Neural progenitor cell (in vitro differentiated cells): ENCODE results near the gene GUCY2C. TPM values are rescaled to one million over a fixed set of nuclear protein-coding genes. Genes with fewer than 3 reads are reported as not detected.

Experiments used
- DNase-seq: peaks from one replicate; pipeline ENCODE4 v3.0.0-alpha.2; 2016; ENCODE audit warnings: low spot score
- H2AFZ ChIP-seq: fragments of 200-600 bp; sonication (generic); replicated peaks from 2 replicates; pipeline ENCODE4 v1.6.1; 2016; ENCODE audit warnings: antibody characterized with exemption
- H3F3A ChIP-seq: fragments of 200-600 bp; sonication (generic); 2 replicates; pipeline ENCODE4 v1.6.1; 2016; ENCODE audit warnings: antibody characterized with exemption, low read depth
- H3K27ac ChIP-seq: fragments of 200-600 bp; sonication (generic); 2 replicates; pipeline ENCODE4 v1.5.1; 2016; ENCODE audit warnings: mild to moderate bottlenecking
- H3K27me3 ChIP-seq: fragments of 200-600 bp; sonication (generic); 2 replicates; pipeline ENCODE4 v1.6.1; 2016; ENCODE audit warnings: mild to moderate bottlenecking, moderate library complexity
- H3K36me3 ChIP-seq: fragments of 200-600 bp; sonication (generic); 2 replicates; pipeline ENCODE4 v1.5.1; 2016
- H3K4me1 ChIP-seq: fragments of 200-600 bp; sonication (generic); 2 replicates; pipeline ENCODE4 v1.6.1; 2016; ENCODE audit warnings: mixed run types
- H3K4me2 ChIP-seq: fragments of 200-600 bp; sonication (generic); 2 replicates; pipeline ENCODE4 v1.6.1; 2016
- H3K4me3 ChIP-seq: fragments of 200-600 bp; sonication (generic); 2 replicates; pipeline ENCODE4 v1.5.1; 2016
- H3K79me2 ChIP-seq: fragments of 200-600 bp; sonication (generic); 2 replicates; pipeline ENCODE4 v1.6.1; 2016; ENCODE audit warnings: low read depth
- H3K9ac ChIP-seq: fragments of 200-600 bp; sonication (generic); 2 replicates; pipeline ENCODE4 v1.6.1; 2016
- H3K9me3 ChIP-seq: fragments of 200-600 bp; sonication (generic); 2 replicates; pipeline ENCODE4 v1.5.1; 2016; ENCODE audit warnings: low read depth
- H4K20me1 ChIP-seq: fragments of 200-600 bp; sonication (generic); 2 replicates; pipeline ENCODE4 v1.6.1; 2016; ENCODE audit warnings: low read depth
- H3K27ac Mint-ChIP-seq: 3 replicates; pipeline ENCODE4 v1.8.0; 2021; ENCODE audit warnings: mixed read lengths
- H3K27me3 Mint-ChIP-seq: 2 replicates; pipeline ENCODE4 v1.8.0; 2022; ENCODE audit warnings: low read depth, mild to moderate bottlenecking, inconsistent platforms, moderate library complexity, mixed read lengths; ENCODE audit not compliant: insufficient read depth
- H3K36me3 Mint-ChIP-seq: 3 replicates; pipeline ENCODE4 v1.8.0; 2021; ENCODE audit warnings: mixed read lengths
- H3K4me1 Mint-ChIP-seq: 3 replicates; pipeline ENCODE4 v1.8.0; 2021; ENCODE audit warnings: mixed read lengths
- H3K4me3 Mint-ChIP-seq: 3 replicates; pipeline ENCODE4 v1.8.0; 2021; ENCODE audit warnings: mild to moderate bottlenecking, moderate library complexity, mixed read lengths
- H3K9me3 Mint-ChIP-seq: 3 replicates; pipeline ENCODE4 v1.8.0; 2020; ENCODE audit warnings: mixed read lengths
- EZH2 ChIP-seq: fragments of 200-600 bp; sonication (generic); IDR thresholded peaks from 2 replicates; pipeline ENCODE4 v1.6.1; 2017; ENCODE audit warnings: antibody characterized with exemption, mild to moderate bottlenecking, moderate library complexity
- EZH2phosphoT487 ChIP-seq: fragments of 200-600 bp; sonication (generic); IDR thresholded peaks from 2 replicates; pipeline ENCODE4 v1.6.1; 2017; ENCODE audit warnings: antibody characterized with exemption
- total RNA-seq: library from RNA; depleted of rRNA; stranded (reverse); fragments of >200 nt; gene quantifications from 2 replicates; pipeline ENCODE4 v1.2.3, GENCODE V29; 2015; ENCODE audit warnings: low replicate concordance
- TF ChIP-seq, protein P1 (sequence below): fragments of 200-600 bp; sonication (generic); IDR thresholded peaks from 2 replicates; pipeline ENCODE4 v1.5.1; 2017; ENCODE audit warnings: antibody characterized with exemption, mild to moderate bottlenecking

GUCY2C gene
- total RNA-seq, 1 donor from 2014 or later: not detected

GRCh38 chr12:14694970-14695369 lies 1.4 kb downstream of the GUCY2C start:
- no peak overlapping the region for H3K27ac Mint-ChIP-seq
- no peaks in the 10 kb centered on the region for H3K9me3 ChIP-seq

GRCh38 chr12:14694145-14694714 lies 2.2 kb downstream of the GUCY2C start:
- Mint-ChIP-seq H3K9me3 (no peaks in the 10 kb centered on the region), H3K36me3 (no peaks in the 10 kb centered on the region), H3K27me3 (peaks cover 2% of the 10 kb centered on the region), H3K4me1 (no peaks in the 10 kb centered on the region), H3K27ac (no peak overlapping the region), H3K4me3 (no peak overlapping the region)
- Histone ChIP-seq H3K4me1 (no peaks in the 10 kb centered on the region), H3F3A (no peaks in the 10 kb centered on the region), H3K9me3 (no peaks in the 10 kb centered on the region), H2AFZ (no peak overlapping the region), H3K79me2 (no peaks in the 10 kb centered on the region), H3K27ac (no peak overlapping the region), H3K4me3 (no peak overlapping the region), H3K36me3 (no peaks in the 10 kb centered on the region), H3K4me2 (no peak overlapping the region), H3K9ac (no peak overlapping the region), H3K27me3 (no peaks in the 10 kb centered on the region), H4K20me1 (no peaks in the 10 kb centered on the region)
- TF ChIP-seq EZH2phosphoT487: no peak
- DNase-seq: no peak

More at GRCh38 chr12:14694970-14695369, 1.4 kb downstream of the GUCY2C start:
- no peak for TF ChIP-seq EZH2
- TF ChIP-seq EZH2phosphoT487: no peak
- TF ChIP-seq, protein P1, sequence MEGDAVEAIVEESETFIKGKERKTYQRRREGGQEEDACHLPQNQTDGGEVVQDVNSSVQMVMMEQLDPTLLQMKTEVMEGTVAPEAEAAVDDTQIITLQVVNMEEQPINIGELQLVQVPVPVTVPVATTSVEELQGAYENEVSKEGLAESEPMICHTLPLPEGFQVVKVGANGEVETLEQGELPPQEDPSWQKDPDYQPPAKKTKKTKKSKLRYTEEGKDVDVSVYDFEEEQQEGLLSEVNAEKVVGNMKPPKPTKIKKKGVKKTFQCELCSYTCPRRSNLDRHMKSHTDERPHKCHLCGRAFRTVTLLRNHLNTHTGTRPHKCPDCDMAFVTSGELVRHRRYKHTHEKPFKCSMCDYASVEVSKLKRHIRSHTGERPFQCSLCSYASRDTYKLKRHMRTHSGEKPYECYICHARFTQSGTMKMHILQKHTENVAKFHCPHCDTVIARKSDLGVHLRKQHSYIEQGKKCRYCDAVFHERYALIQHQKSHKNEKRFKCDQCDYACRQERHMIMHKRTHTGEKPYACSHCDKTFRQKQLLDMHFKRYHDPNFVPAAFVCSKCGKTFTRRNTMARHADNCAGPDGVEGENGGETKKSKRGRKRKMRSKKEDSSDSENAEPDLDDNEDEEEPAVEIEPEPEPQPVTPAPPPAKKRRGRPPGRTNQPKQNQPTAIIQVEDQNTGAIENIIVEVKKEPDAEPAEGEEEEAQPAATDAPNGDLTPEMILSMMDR: no peak
- no peak overlapping the region for H3K4me3 ChIP-seq
- Mint-ChIP-seq H3K9me3 (no peaks in the 10 kb centered on the region), H3K27me3 (peaks cover 2% of the 10 kb centered on the region), H3K36me3 (no peaks in the 10 kb centered on the region), H3K4me1 (no peaks in the 10 kb centered on the region), H3K4me3 (no peak overlapping the region)
- H3F3A ChIP-seq: no peaks in the 10 kb centered on the region
- H4K20me1 ChIP-seq: no peaks in the 10 kb centered on the region
- H3K36me3 ChIP-seq: no peaks in the 10 kb centered on the region
- no peaks in the 10 kb centered on the region for H3K27me3 ChIP-seq
- no peak overlapping the region for H2AFZ ChIP-seq
- H3K27ac ChIP-seq: no peak overlapping the region
- no peak overlapping the region for H3K4me2 ChIP-seq
- no peak overlapping the region for H3K9ac ChIP-seq
- H3K79me2 ChIP-seq: no peaks in the 10 kb centered on the region
- no peak for DNase-seq
- H3K4me1 ChIP-seq: no peaks in the 10 kb centered on the region

GRCh38 chr12:14693116-14693515 lies 3.3 kb downstream of the GUCY2C start:
- Histone ChIP-seq H4K20me1 (no peaks in the 10 kb centered on the region), H3K79me2 (no peaks in the 10 kb centered on the region), H3K27me3 (no peaks in the 10 kb centered on the region), H3K4me1 (no peaks in the 10 kb centered on the region), H3K9me3 (no peaks in the 10 kb centered on the region), H3K4me2 (no peak overlapping the region), H3K9ac (no peak overlapping the region), H3K4me3 (no peak overlapping the region), H3F3A (no peaks in the 10 kb centered on the region), H3K27ac (no peak overlapping the region), H2AFZ (no peak overlapping the region), H3K36me3 (no peaks in the 10 kb centered on the region)
- TF ChIP-seq EZH2 (no peak), EZH2phosphoT487 (no peak)
- TF ChIP-seq, protein P1: no peak
- Mint-ChIP-seq H3K27ac (no peak overlapping the region), H3K9me3 (no peaks in the 10 kb centered on the region), H3K27me3 (peaks cover 2% of the 10 kb centered on the region), H3K36me3 (no peaks in the 10 kb centered on the region), H3K4me3 (no peak overlapping the region), H3K4me1 (no peaks in the 10 kb centered on the region)
- DNase-seq: no peak

DNA sequence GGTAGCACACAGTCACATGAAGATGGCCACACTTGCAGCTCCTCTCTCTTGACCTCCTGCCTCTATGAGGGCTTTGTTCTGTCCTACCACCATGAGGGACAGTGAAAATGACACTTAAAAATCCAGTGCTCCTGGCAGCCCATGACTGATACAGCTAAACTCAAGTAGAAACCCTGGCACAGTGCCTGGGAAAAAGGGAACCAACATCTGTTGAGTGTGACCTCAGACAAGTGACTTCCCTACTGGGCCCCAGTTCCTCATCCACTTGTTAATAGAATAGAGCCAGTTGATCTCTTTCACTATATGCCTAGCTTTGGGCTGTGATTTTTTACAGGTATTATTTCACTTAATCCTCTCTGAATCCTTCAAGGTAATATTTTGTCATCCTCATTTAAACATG lies 4.8 kb downstream of the GUCY2C start:
- TF ChIP-seq EZH2phosphoT487: no peak
- no peak for TF ChIP-seq EZH2
- TF ChIP-seq, protein P1: no peak
- no peaks in the 10 kb centered on the region for H3K4me1 Mint-ChIP-seq
- no peak overlapping the region for H3K4me2 ChIP-seq
- no peak overlapping the region for H2AFZ ChIP-seq
- no peaks in the 10 kb centered on the region for H3K9me3 Mint-ChIP-seq
- H4K20me1 ChIP-seq: no peaks in the 10 kb centered on the region
- H3K4me3 Mint-ChIP-seq: no peak overlapping the region
- H3K36me3 ChIP-seq: no peaks in the 10 kb centered on the region
- H3K27ac ChIP-seq: no peak overlapping the region
- H3K27me3 Mint-ChIP-seq: peaks cover 2% of the 10 kb centered on the region
- H3K27me3 ChIP-seq: no peaks in the 10 kb centered on the region
- H3K9ac ChIP-seq: no peak overlapping the region
- no peak overlapping the region for H3K27ac Mint-ChIP-seq
- H3F3A ChIP-seq: no peaks in the 10 kb centered on the region
- no peak for DNase-seq
- no peaks in the 10 kb centered on the region for H3K79me2 ChIP-seq
- no peaks in the 10 kb centered on the region for H3K4me1 ChIP-seq
- H3K9me3 ChIP-seq: no peaks in the 10 kb centered on the region
- no peaks in the 10 kb centered on the region for H3K36me3 Mint-ChIP-seq
- H3K4me3 ChIP-seq: no peak overlapping the region
